GM12878 (cell line): ENCODE measurements around the gene DQX1. TPM values are rescaled to one million over a fixed set of nuclear protein-coding genes. Genes with fewer than 3 reads are reported as not detected.

Source experiments
- ATAC-seq: fragments of 200-7000 bp; cut with Tn5 transposase; 3 replicates; pipeline ENCODE4 v1.9.1; 2020; ENCODE audit warnings: mild to moderate bottlenecking, moderate library complexity
- BruUV-seq: library from RNA; stranded (reverse); fragments of 400-500 nt; replicated peaks from 2 replicates; lab custom pipeline; 2021; lab: Mats Ljungman, UMichigan
- CTCF ChIA-PET: fragments of 300-600 bp; sonication (Branson Sonifier 250); formaldehyde crosslinking; extraction: SDS; loops from one replicate; lab custom pipeline; 2021; ENCODE audit warnings: inconsistent platforms; lab: Yijun Ruan, JAX
- POLR2A ChIA-PET: fragments of 350-600 bp; formaldehyde crosslinking; extraction: SDS; loops from one replicate; lab custom pipeline; 2021; ENCODE audit warnings: inconsistent platforms; lab: Charles Lee
- RAD21 ChIA-PET: fragments of 300-600 bp; sonication (Branson Sonifier 250); formaldehyde crosslinking; loops from one replicate; lab custom pipeline; 2023; ENCODE audit warnings: antibody characterized with exemption; ENCODE audit not compliant: unreplicated experiment; lab: Charles Lee
- SMC1A ChIA-PET: fragments of 300-600 bp; sonication (Branson Sonifier 250); formaldehyde crosslinking; loops from one replicate; lab custom pipeline; 2023; ENCODE audit not compliant: unreplicated experiment, uncharacterized antibody; lab: Charles Lee
- DNase-seq: peaks from one replicate; pipeline ENCODE4 v3.0.0-alpha.2; 2011; ENCODE audit warnings: low read depth, low spot score
- FAIRE-seq: peaks from 3 replicates; lab custom pipeline; 2011; peaks lifted over from hg19 to GRCh38; lab: Jason Lieb, UNC
- H2AFZ ChIP-seq: 2 replicates; pipeline ENCODE4 v1.6.0; 2011; ENCODE audit warnings: low read depth, low read length, control low read depth; ENCODE audit not compliant: control insufficient read depth
- H3K27ac ChIP-seq: 2 replicates; pipeline ENCODE4 v1.5.1; 2011; ENCODE audit warnings: control low read depth; ENCODE audit not compliant: control insufficient read depth, insufficient read depth
- H3K27me3 ChIP-seq, 2 experiments: replicated peaks in 1 of 2; 2 replicates each; pipeline versions ENCODE4 v1.6.0 to v1.6.1; 2011; ENCODE audit warnings: low read length in 1 of 2; ENCODE audit not compliant: control insufficient read depth in 2 of 2, insufficient read depth in 2 of 2
- H3K36me3 ChIP-seq, 2 experiments: 2 replicates each; pipeline ENCODE4 v1.5.1; 2011; ENCODE audit warnings: low read length in 1 of 2; ENCODE audit not compliant: control insufficient read depth in 2 of 2, insufficient read depth in 2 of 2
- H3K4me1 ChIP-seq: 2 replicates; pipeline ENCODE4 v1.6.1; 2011; ENCODE audit warnings: mild to moderate bottlenecking, low read length, moderate library complexity, mixed read lengths; ENCODE audit not compliant: control insufficient read depth, insufficient read depth
- H3K4me2 ChIP-seq: 2 replicates; pipeline ENCODE4 v1.6.0; 2011; ENCODE audit warnings: control low read depth; ENCODE audit not compliant: control insufficient read depth, insufficient read depth
- H3K4me3 ChIP-seq: fragments of 200-600 bp; sonication (generic); 2 replicates; pipeline ENCODE4 v1.5.1; 2016
- H3K79me2 ChIP-seq: 2 replicates; pipeline ENCODE4 v1.6.0; 2011; ENCODE audit warnings: low read length; ENCODE audit not compliant: control insufficient read depth, insufficient read depth
- H3K9ac ChIP-seq: 2 replicates; pipeline ENCODE4 v1.8.0; 2011; ENCODE audit warnings: low read length, control low read depth, mixed read lengths; ENCODE audit not compliant: control insufficient read depth, insufficient read depth
- H3K9me3 ChIP-seq: replicated peaks from 3 replicates; pipeline ENCODE4 v1.5.1; 2011; ENCODE audit warnings: mild to moderate bottlenecking, low read length; ENCODE audit not compliant: control insufficient read depth, insufficient read depth
- H4K20me1 ChIP-seq: 2 replicates; pipeline ENCODE4 v1.6.0; 2011; ENCODE audit not compliant: control insufficient read depth, insufficient read depth
- ATF7 ChIP-seq: fragments of 450-650 bp; IDR thresholded peaks from 2 replicates; pipeline ENCODE4 v1.6.1; 2016; ENCODE audit warnings: low read depth, mild to moderate bottlenecking
- BHLHE40 ChIP-seq, 2 experiments: fragments of 450-650 bp in 1 of 2; IDR thresholded peaks; 2 replicates each; pipeline ENCODE4 v1.6.1; 2011 to 2017; ENCODE audit warnings: low read depth in 2 of 2, borderline replicate concordance in 1 of 2, improper control_type of control experiment in 1 of 2, low read length in 1 of 2, mild to moderate bottlenecking in 1 of 2
- BMI1 ChIP-seq: fragments of 450-650 bp; IDR thresholded peaks from 2 replicates; pipeline ENCODE4 v1.6.1; 2016; ENCODE audit warnings: mild to moderate bottlenecking, moderate library complexity, borderline replicate concordance
- DPF2 ChIP-seq: fragments of 450-650 bp; IDR thresholded peaks from 2 replicates; pipeline ENCODE4 v1.6.1; 2017; ENCODE audit warnings: mild to moderate bottlenecking
- GATAD2B ChIP-seq: fragments of 450-650 bp; conservative IDR thresholded peaks from 2 replicates; pipeline ENCODE4 v1.6.1; 2017; ENCODE audit warnings: low read depth, mild to moderate bottlenecking, moderate library complexity
- HDGF ChIP-seq: fragments of 450-650 bp; IDR thresholded peaks from 2 replicates; pipeline ENCODE4 v1.6.1; 2016; ENCODE audit warnings: antibody characterized with exemption
- JUNB ChIP-seq: IDR thresholded peaks from 2 replicates; pipeline ENCODE4 v1.6.1; 2016; ENCODE audit warnings: antibody characterized with exemption, mild to moderate bottlenecking
- NR2C2 ChIP-seq: IDR thresholded peaks from 2 replicates; pipeline ENCODE4 v1.6.1; 2011; ENCODE audit warnings: borderline replicate concordance, low read depth; ENCODE audit not compliant: control insufficient read depth, insufficient read length
- POLR2AphosphoS2 ChIP-seq: IDR thresholded peaks from 2 replicates; pipeline ENCODE4 v1.6.1; 2011; ENCODE audit warnings: low read depth, mild to moderate bottlenecking, low read length, improper control_type of control experiment, moderate library complexity
- POLR2AphosphoS5 ChIP-seq: IDR thresholded peaks from 2 replicates; pipeline ENCODE4 v1.6.1; 2011; ENCODE audit warnings: mild to moderate bottlenecking, low read length, inconsistent platforms
- SP1 ChIP-seq: IDR thresholded peaks from one replicate; pipeline ENCODE4 v1.6.1; 2011; ENCODE audit warnings: low read depth, low read length
- SUZ12 ChIP-seq: fragments of 200-600 bp; sonication (generic); IDR thresholded peaks from one replicate; pipeline ENCODE4 v1.6.1; 2018; ENCODE audit warnings: antibody characterized with exemption, mild to moderate bottlenecking; ENCODE audit not compliant: unreplicated experiment
- TCF12 ChIP-seq: IDR thresholded peaks from 2 replicates; pipeline ENCODE4 v1.6.1; 2011; ENCODE audit warnings: low read depth, mild to moderate bottlenecking, low read length
- TCF3 ChIP-seq: IDR thresholded peaks from 2 replicates; pipeline ENCODE4 v1.6.1; 2012; ENCODE audit warnings: low read depth, mild to moderate bottlenecking, low read length, borderline replicate concordance; ENCODE audit not compliant: insufficient read depth
- TCF7 ChIP-seq: IDR thresholded peaks from 2 replicates; pipeline ENCODE4 v1.6.1; 2014; ENCODE audit warnings: antibody characterized with exemption, borderline replicate concordance
- ZNF207 ChIP-seq: fragments of 450-650 bp; IDR thresholded peaks from 2 replicates; pipeline ENCODE4 v1.6.1; 2014; ENCODE audit warnings: antibody characterized with exemption, mild to moderate bottlenecking, borderline replicate concordance
- WGBS: methylation state at CpG from one replicate; pipeline ENCODE4 v1.1.6; 2016; ENCODE audit warnings: low lambda C conversion rate; ENCODE audit not compliant: insufficient replicate concordance, insufficient coverage; ENCODE audit errors: missing lambda C conversion rate; 5-methylcytosine and 5-hydroxymethylcytosine counted together
- in situ Hi-C: fragments of 300-500 bp; cut with MboI; formaldehyde crosslinking; loops from 9 replicates; pipeline ENCODE4 v1.14.3; 2018; ENCODE audit warnings: mixed read lengths
- intact Hi-C: fragments of 100-400 bp; cut with micrococcal nuclease; formaldehyde crosslinking; loops from one replicate; pipeline ENCODE4 v1.14.2; 2022; ENCODE audit not compliant: unreplicated experiment
- polyA plus RNA-seq, 11 experiments: library from polyadenylated mRNA; depleted of rRNA in 4 of 11; unstranded in 6 of 11; stranded (reverse) in 5 of 11; fragments of >200 nt; fragmentation: Nextera tagmentation in 4 of 11; fragmentation: Illumina TruSeq in 1 of 11; extraction: Ambion mirVana in 4 of 11; extraction: Trizol in 1 of 11; gene quantifications; 1 replicate in 1 of 11; 2 replicates in 10 of 11; pipeline versions ENCODE4 v1.2.1 to v1.2.3, GENCODE V29; 2011 to 2016; ENCODE audit warnings: inconsistent platforms in 2 of 11, missing spikeins in 2 of 11, low read depth in 1 of 11
- total RNA-seq, 4 experiments: library from RNA; depleted of rRNA in 3 of 4; stranded (reverse); fragments of >200 nt in 3 of 4; fragmentation: Illumina TruSeq in 1 of 4; extraction: Trizol in 1 of 4; gene quantifications; 2 replicates each; pipeline versions ENCODE4 v1.2.1 to v1.2.3, GENCODE V29; 2013 to 2021
- TF ChIP-seq, protein P1 (sequence below): IDR thresholded peaks from 2 replicates; pipeline ENCODE4 v1.6.1; 2012; ENCODE audit warnings: low read depth, low read length, improper control_type of control experiment
- TF ChIP-seq, protein P2 (sequence below): fragments of 450-650 bp; IDR thresholded peaks from 2 replicates; pipeline ENCODE4 v1.6.1; 2016; ENCODE audit warnings: mild to moderate bottlenecking
- TF ChIP-seq, protein P3 (sequence below): IDR thresholded peaks from 2 replicates; pipeline ENCODE4 v1.6.1; 2011; ENCODE audit warnings: borderline replicate concordance, low read depth, mild to moderate bottlenecking, moderate library complexity, low read length; ENCODE audit not compliant: insufficient read depth, poor library complexity, severe bottlenecking

Gene DQX1
- total and polyA plus RNA-seq, 10 of the 15 experiments (the other 5 are each of a cell fraction or from before 2014, with no cell fraction given): 0.34 to 2.1 (median 0.86) TPM

GRCh38 chr2:74552914-74553811, 27.1 kb upstream of the DQX1 start:
- CTCF ChIA-PET: interaction anchor here (1.2 to 14.3 kb wide), 6 partner anchors 13 to 33 kb away, joined by 3 to 115 read pairs (median 16); partner anchors contain the start of genes AUP1, DQX1 and HTRA2
- H3K4me2 ChIP-seq: peak overlapping the region; percentile 95
- TF ChIP-seq ZNF207 (no peak), ATF7 (0 out of 2 replicates have a peak, but pooled peaks have one; percentile 11), TCF7 (no peak), BHLHE40 (IDR thresholded peaks at IDR 0.05; ENCODE audit: borderline replicate concordance in 1 of 2, low read depth in 2 of 2, low read length in 1 of 2) (0 out of 4 replicates have a peak, but pooled peaks of 1 of the 2 experiments have one; percentile 9), JUNB (no peak), TCF12 (0 out of 2 replicates have a peak, but pooled peaks have one; percentile 7), POLR2AphosphoS2 (no peak), SP1 (peak; percentile 5), NR2C2 (no peak), DPF2 (peak; percentile 39; the same call in 1 of the 2 replicates), POLR2AphosphoS5 (peak; percentile 63), HDGF (peak; percentile 47; the same call in 1 of the 2 replicates), GATAD2B (peak; percentile 37; the same call in 1 of the 2 replicates), BMI1 (no peak), SUZ12 (no peak), TCF3 (no peak)
- TF ChIP-seq, protein P1, sequence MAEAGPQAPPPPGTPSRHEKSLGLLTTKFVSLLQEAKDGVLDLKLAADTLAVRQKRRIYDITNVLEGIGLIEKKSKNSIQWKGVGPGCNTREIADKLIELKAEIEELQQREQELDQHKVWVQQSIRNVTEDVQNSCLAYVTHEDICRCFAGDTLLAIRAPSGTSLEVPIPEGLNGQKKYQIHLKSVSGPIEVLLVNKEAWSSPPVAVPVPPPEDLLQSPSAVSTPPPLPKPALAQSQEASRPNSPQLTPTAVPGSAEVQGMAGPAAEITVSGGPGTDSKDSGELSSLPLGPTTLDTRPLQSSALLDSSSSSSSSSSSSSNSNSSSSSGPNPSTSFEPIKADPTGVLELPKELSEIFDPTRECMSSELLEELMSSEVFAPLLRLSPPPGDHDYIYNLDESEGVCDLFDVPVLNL: no peak
- TF ChIP-seq, protein P2, sequence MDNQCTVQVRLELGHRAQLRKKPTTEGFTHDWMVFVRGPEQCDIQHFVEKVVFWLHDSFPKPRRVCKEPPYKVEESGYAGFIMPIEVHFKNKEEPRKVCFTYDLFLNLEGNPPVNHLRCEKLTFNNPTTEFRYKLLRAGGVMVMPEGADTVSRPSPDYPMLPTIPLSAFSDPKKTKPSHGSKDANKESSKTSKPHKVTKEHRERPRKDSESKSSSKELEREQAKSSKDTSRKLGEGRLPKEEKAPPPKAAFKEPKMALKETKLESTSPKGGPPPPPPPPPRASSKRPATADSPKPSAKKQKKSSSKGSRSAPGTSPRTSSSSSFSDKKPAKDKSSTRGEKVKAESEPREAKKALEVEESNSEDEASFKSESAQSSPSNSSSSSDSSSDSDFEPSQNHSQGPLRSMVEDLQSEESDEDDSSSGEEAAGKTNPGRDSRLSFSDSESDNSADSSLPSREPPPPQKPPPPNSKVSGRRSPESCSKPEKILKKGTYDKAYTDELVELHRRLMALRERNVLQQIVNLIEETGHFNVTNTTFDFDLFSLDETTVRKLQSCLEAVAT: peak; percentile 75
- TF ChIP-seq, protein P3, sequence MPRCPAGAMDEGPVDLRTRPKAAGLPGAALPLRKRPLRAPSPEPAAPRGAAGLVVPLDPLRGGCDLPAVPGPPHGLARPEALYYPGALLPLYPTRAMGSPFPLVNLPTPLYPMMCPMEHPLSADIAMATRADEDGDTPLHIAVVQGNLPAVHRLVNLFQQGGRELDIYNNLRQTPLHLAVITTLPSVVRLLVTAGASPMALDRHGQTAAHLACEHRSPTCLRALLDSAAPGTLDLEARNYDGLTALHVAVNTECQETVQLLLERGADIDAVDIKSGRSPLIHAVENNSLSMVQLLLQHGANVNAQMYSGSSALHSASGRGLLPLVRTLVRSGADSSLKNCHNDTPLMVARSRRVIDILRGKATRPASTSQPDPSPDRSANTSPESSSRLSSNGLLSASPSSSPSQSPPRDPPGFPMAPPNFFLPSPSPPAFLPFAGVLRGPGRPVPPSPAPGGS: no peak

More at GRCh38 chr2:74552914-74553811, 27.1 kb upstream of the DQX1 start:
- Histone ChIP-seq H3K27ac (peak overlapping the region; percentile 93), H3K4me3 (peak overlapping the region; percentile 95), H3K4me1 (peaks cover 33% of the 10 kb centered on the region), H3K9ac (peak overlapping the region; percentile 96), H2AFZ (peak overlapping the region; percentile 43), H3K36me3 (peaks cover 1 to 9% of the 10 kb centered on the region in 2 experiments; a peak in 2 of 4 replicates), H3K79me2 (peaks cover 85% of the 10 kb centered on the region), H3K9me3 (no peaks in the 10 kb centered on the region; the same call in 2 of the 3 replicates), H3K27me3 (no peaks in the 10 kb centered on the region), H4K20me1 (no peaks in the 10 kb centered on the region)
- WGBS: 17% methylated on average over 27 of the region's 27 CpGs
- RAD21 ChIA-PET: interaction anchor here (1.2 to 8.6 kb wide), 6 partner anchors 14 to 33 kb away, joined by 4 to 96 read pairs (median 38); partner anchors contain the start of genes AUP1 and HTRA2
- FAIRE-seq (no peak), DNase-seq (no peak), ATAC-seq (peak; percentile 27)
- SMC1A ChIA-PET: interaction anchor here (0.7 to 6.8 kb wide), 8 partner anchors 14 to 72 kb away, joined by 3 to 106 read pairs (median 18); partner anchors contain the start of genes AUP1 and HTRA2
- in situ Hi-C loops: no loop called here
- no TSS peak for BruUV-seq
- intact Hi-C loops: loop anchor here (2.0 kb wide), 1 partner anchor 32 kb away; no protein-coding TSS in a partner anchor
- POLR2A ChIA-PET: interaction anchor here (0.6 to 17.8 kb wide), 4 partner anchors 10 to 46 kb away, joined by 4 to 441 read pairs (median 7); partner anchors contain the start of gene PCGF1
